AG04449 (cell line): ENCODE measurements around the gene ZKSCAN5.
"Not testable (repeated sequence)": the region's sequence is repeated elsewhere in the genome, so short reads cannot be mapped to it uniquely, and the experiment has no call there.

Experiments
- CTCF ChIA-PET: fragments of 350-600 bp; formaldehyde crosslinking; extraction: SDS; loops from one replicate; lab custom pipeline; 2021; ENCODE audit warnings: antibody characterized with exemption; lab: Yijun Ruan, JAX
- POLR2A ChIA-PET: fragments of 400-600, 350-600 bp; formaldehyde crosslinking; extraction: SDS; loops from one replicate; lab custom pipeline; 2020; ENCODE audit warnings: antibody characterized with exemption, inconsistent platforms; lab: Yijun Ruan, JAX
- DNase-seq: peaks from one replicate; pipeline ENCODE4 v3.0.0-alpha.2; 2010; ENCODE audit warnings: low read depth, low spot score
- H3K4me3 ChIP-seq: 2 replicates; pipeline ENCODE4 v1.5.1; 2011; ENCODE audit warnings: low read depth, mild to moderate bottlenecking, control low read depth, low read length
- TF ChIP-seq, protein P1 (sequence below): IDR thresholded peaks from one replicate; pipeline ENCODE4 v1.5.1; 2011; ENCODE audit warnings: mild to moderate bottlenecking, moderate library complexity, low read length, control low read depth, inconsistent platforms; ENCODE audit not compliant: insufficient read depth; ENCODE audit errors: missing control alignments

ZKSCAN5 gene

DNA sequence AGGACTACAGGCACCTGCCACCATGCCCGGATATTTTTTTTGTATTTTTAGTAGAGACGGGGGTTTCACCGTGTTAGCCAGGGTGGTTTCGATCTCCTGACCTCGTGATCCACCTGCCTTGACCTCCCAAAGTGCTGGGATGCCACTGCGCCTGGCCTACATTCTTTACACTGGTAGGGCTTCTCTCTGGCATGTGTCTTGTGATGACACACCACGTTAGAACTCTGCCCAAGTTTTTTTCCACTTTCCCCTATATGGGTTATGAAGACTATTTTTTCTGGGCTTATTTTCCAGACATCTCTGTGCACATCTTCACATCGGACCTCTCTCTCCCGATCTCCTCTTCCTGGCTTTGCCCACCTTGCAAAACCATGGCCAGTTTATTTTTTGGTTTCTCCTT, 36.8 kb downstream of the ZKSCAN5 start:
- CTCF ChIA-PET: no interaction called here
- TF ChIP-seq, protein P1, sequence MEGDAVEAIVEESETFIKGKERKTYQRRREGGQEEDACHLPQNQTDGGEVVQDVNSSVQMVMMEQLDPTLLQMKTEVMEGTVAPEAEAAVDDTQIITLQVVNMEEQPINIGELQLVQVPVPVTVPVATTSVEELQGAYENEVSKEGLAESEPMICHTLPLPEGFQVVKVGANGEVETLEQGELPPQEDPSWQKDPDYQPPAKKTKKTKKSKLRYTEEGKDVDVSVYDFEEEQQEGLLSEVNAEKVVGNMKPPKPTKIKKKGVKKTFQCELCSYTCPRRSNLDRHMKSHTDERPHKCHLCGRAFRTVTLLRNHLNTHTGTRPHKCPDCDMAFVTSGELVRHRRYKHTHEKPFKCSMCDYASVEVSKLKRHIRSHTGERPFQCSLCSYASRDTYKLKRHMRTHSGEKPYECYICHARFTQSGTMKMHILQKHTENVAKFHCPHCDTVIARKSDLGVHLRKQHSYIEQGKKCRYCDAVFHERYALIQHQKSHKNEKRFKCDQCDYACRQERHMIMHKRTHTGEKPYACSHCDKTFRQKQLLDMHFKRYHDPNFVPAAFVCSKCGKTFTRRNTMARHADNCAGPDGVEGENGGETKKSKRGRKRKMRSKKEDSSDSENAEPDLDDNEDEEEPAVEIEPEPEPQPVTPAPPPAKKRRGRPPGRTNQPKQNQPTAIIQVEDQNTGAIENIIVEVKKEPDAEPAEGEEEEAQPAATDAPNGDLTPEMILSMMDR: no peak
- POLR2A ChIA-PET: no interaction called here
- H3K4me3 ChIP-seq: no peak overlapping the region
- DNase-seq: no peak

DNA sequence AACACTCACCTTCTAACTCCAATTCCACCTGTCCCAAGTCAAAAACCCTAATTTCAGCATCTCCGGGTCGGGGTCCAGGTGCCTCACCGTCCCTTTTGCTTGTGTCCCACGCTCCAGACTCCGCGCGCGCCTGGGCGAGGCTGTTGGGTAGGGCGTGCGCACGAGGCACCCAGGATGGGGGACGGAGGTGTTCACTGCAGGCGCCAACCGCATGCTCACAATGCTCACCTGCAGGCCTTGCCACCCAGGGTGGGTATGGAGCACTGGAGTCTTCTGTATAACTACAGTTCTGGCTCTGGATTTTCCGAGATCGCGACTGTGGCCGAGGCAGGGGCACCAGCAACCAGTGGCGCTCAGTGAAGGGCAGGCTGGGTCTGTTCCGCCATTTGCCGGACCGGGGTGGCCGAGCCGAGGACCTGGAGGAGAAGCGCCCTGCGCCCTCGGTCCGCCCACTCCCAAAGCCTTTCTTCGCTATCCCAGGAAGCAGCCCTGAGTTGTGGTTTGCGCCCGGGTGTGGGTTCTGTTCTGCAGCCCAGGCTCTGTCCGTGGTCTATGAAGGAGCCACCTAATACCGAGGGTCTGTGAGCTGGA, 38.7 kb downstream of the ZKSCAN5 start:
- no peak for DNase-seq
- ChIA-PET CTCF (no interaction called here), POLR2A (no interaction called here)
- TF ChIP-seq, protein P1: no peak
- no peak overlapping the region for H3K4me3 ChIP-seq

DNA sequence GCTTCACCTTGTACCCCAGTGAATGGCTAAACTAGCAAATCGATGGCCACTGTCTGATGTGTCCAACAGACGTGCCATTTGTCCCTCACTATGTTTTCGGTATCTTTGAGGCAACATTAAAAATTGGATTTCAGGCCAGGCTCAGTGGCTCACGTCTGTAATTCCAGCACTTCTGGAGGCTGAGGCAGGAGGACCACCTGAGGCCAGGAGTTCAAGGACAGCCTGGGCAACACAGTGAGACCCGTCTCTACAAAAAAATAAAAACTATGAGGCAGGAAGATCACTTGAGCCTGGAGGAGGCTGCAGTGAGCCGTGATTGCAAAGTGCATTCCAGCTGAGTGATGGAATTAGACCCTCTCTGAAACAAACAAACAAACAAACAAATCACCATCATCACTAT, 39.5 kb downstream of the ZKSCAN5 start:
- TF ChIP-seq, protein P1: no peak
- ChIA-PET CTCF (no interaction called here), POLR2A (no interaction called here)

DNA sequence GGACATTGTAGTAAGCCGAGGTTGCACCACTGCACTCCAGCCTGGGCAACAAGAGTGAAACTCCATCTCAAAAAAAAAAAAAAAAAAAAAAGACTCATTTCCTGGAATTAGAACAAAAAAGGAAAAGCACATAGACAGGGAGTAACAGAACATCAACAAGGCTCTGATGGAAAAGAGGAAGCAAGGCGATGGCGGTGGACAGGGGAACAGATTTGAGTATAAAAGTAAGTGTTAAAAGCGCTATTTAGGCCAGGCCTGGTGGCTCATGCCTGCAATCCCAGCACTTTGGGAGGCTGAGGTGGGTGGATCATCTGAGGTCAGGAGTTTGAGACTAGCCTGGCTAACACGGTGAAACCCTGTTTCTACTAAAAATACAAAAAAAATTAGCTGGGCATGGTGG, 40.8 kb downstream of the ZKSCAN5 start:
- H3K4me3 ChIP-seq, DNase-seq, POLR2A ChIA-PET, CTCF ChIA-PET: not testable (repeated sequence)

More for the DNA sequence above, 39.5 kb downstream of the ZKSCAN5 start:
- no peak overlapping the region for H3K4me3 ChIP-seq
- no peak for DNase-seq

DNA sequence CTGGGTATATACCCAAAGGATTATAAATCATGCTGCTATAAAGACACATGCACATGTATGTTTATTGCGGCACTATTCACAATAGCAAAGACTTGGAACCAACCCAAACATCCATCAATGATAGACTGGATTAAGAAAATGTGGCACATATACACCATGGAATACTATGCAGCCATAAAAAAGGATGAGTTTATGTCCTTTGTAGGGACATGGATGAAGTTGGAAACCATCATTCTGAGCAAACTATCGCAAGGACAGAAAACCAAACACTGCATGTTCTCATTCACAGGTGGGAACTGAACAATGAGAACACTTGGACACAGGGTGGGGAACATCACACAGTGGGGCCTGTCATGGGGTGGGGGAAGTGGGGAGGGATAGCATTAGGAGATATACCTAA, 45.1 kb downstream of the ZKSCAN5 start:
- H3K4me3 ChIP-seq, DNase-seq, POLR2A ChIA-PET: not testable (repeated sequence)
- CTCF ChIA-PET: interaction anchor here (0.6 kb wide), 1 partner anchor 54 kb away, joined by 3 read pairs; no protein-coding TSS in a partner anchor

DNA sequence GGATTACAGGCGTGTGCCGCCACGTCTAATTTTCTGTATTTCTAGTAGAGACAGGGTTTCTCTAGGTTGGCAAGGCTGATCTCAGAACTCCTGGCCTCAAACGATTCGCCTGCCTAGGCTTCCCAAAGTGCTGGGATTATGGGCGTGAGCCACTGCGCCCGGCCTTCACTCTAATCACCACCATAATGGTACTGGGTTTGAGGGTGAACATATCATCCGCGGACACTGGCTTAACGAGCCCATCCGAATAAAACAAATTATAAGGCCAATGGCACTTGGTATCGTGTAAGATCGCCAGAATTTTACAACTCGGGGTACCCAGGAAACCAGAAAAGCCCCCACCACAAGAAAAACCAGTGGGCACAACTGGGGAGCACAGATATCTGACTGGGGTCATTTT, 46.9 kb downstream of the ZKSCAN5 start:
- peak overlapping the region; percentile 99 for H3K4me3 ChIP-seq
- ChIA-PET CTCF (interaction anchor here (1.8 kb wide), 1 partner anchor 26 kb away, joined by 5 read pairs; no protein-coding TSS in a partner anchor), POLR2A (no interaction called here)
- TF ChIP-seq, protein P1: no peak
- no peak for DNase-seq

DNA sequence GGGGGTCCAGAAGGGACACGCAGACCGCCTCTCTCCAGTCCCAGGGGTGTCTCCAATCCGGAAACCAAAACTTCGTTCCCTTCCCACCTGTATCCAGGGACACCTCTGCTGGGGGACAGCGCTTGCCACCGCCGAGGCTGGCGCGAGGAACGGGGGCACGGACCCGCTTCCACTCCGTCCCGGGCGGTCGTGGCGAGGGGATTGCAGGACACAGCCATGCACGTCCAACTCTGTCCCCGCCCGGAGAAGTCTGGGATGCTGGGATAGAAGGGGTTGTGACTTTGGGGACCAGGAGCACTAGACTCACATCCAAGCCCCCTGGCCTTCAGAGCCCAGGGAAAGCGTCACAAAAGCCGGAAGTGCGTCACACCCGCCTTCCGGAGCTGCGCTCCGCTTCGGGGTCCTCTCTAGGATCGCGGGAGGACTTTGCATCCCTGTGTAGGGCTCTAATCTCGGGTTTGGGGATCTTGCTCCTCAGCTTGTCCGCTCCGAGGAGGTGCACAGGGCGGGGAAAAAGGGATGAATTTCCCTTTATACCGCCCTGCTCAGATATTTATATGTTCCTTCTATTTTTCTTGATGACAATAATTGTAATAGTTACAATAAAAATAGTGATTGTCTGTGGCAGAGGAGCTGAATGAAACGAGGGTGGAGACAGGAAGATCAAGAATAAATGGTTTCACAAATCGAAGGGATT, 47.5 kb downstream of the ZKSCAN5 start, which contains the start of gene FAM200A:
Gene FAM200A, minus strand, starts transcription at position 348 of the 697 bp plus-strand sequence. CDS start 3,707 bp downstream, outside the sequence.
- peak; percentile 33 for DNase-seq
- ChIA-PET POLR2A (interaction anchor here (0.8 to 0.9 kb wide), 2 partner anchors 12 to 47 kb away, joined by 3 to 6 read pairs; partner anchors contain the start of gene ZKSCAN5), CTCF (interaction anchor here (1.8 kb wide), 1 partner anchor 27 kb away, joined by 5 read pairs; no protein-coding TSS in a partner anchor)
- H3K4me3 ChIP-seq: peak within 1 kb of the TSS; percentile 99
- TF ChIP-seq, protein P1: no peak
